SK-N-SH (cell line): ENCODE measurements around the gene LIPT1. TPM values are rescaled to one million over a fixed set of nuclear protein-coding genes. Genes with fewer than 3 reads are reported as not detected.

Experiments used
- CTCF ChIA-PET: fragments of 300-600, 350-600 bp; formaldehyde crosslinking; extraction: SDS; loops from one replicate; lab custom pipeline; 2021; lab: Yijun Ruan, JAX
- POLR2A ChIA-PET: fragments of 350-600 bp; sonication (Branson Sonifier 250); formaldehyde crosslinking; extraction: SDS; loops from one replicate; lab custom pipeline; 2020; ENCODE audit warnings: antibody characterized with exemption, inconsistent platforms; lab: Yijun Ruan, JAX
- DNase-seq: peaks from one replicate; pipeline ENCODE4 v3.0.0; 2012
- H2AFZ ChIP-seq: fragments of 200-600 bp; sonication (generic); 2 replicates; pipeline ENCODE4 v1.8.1; 2016; ENCODE audit warnings: antibody characterized with exemption, mild to moderate bottlenecking, low read depth
- H3F3A ChIP-seq: fragments of 200-600 bp; sonication (generic); replicated peaks from 2 replicates; pipeline ENCODE3; 2016; ENCODE audit warnings: antibody characterized with exemption, mild to moderate bottlenecking; ENCODE audit not compliant: insufficient read depth
- H3K27ac ChIP-seq, 2 experiments: fragments of 200-500 bp in 1 of 2; fragments of 200-600 bp in 1 of 2; sonication (Bioruptor generic) in 1 of 2; sonication (generic), shearing (Covaris generic) in 1 of 2; 2 replicates each; pipeline versions ENCODE4 v1.5.1 to v1.6.1; 2014 to 2016; ENCODE audit warnings: low read depth in 2 of 2, inconsistent platforms in 1 of 2, low read length in 1 of 2, mild to moderate bottlenecking in 1 of 2, mixed read lengths in 1 of 2
- H3K27me3 ChIP-seq: fragments of 200-600 bp; sonication (generic), shearing (Covaris generic); 2 replicates; pipeline ENCODE4 v1.6.1; 2016; ENCODE audit warnings: mixed run types; ENCODE audit not compliant: insufficient read depth
- H3K36me3 ChIP-seq, 2 experiments: fragments of 200-500 bp in 1 of 2; fragments of 200-600 bp in 1 of 2; sonication (Bioruptor generic) in 1 of 2; sonication (generic) in 1 of 2; replicated peaks in 1 of 2; 2 replicates each; pipeline versions ENCODE3 to v1.5.1; 2014 to 2016; ENCODE audit warnings: low read length in 1 of 2, mild to moderate bottlenecking in 1 of 2; ENCODE audit not compliant: insufficient read depth in 2 of 2, control insufficient read depth in 1 of 2
- H3K4me1 ChIP-seq, 2 experiments: fragments of 200-500 bp in 1 of 2; fragments of 200-600 bp in 1 of 2; sonication (Bioruptor generic) in 1 of 2; sonication (generic), shearing (Covaris generic) in 1 of 2; 2 replicates each; pipeline versions ENCODE4 v1.5.1 to v1.6.1; 2014 to 2016; ENCODE audit warnings: low read depth in 1 of 2, low read length in 1 of 2, mixed run types in 1 of 2; ENCODE audit not compliant: insufficient read depth in 2 of 2, control insufficient read depth in 1 of 2
- H3K4me2 ChIP-seq: fragments of 200-600 bp; sonication (generic), shearing (Covaris generic); 2 replicates; pipeline ENCODE4 v1.6.1; 2017; ENCODE audit warnings: mixed run types
- H3K4me3 ChIP-seq, 2 experiments: fragments of 200-500 bp in 1 of 2; fragments of 200-600 bp in 1 of 2; sonication (Bioruptor generic) in 1 of 2; sonication (generic), shearing (Covaris generic) in 1 of 2; 2 replicates each; pipeline versions ENCODE4 v1.5.1 to v1.8.1; 2014 to 2016; ENCODE audit warnings: low read depth in 2 of 2, inconsistent platforms in 1 of 2, low read length in 1 of 2, mild to moderate bottlenecking in 1 of 2, mixed read lengths in 1 of 2, moderate library complexity in 1 of 2
- H3K79me2 ChIP-seq: fragments of 200-600 bp; sonication (generic); 2 replicates; pipeline ENCODE4 v1.8.1; 2017; ENCODE audit warnings: mild to moderate bottlenecking; ENCODE audit not compliant: insufficient read depth
- H3K9ac ChIP-seq: fragments of 200-600 bp; sonication (generic); 2 replicates; pipeline ENCODE4 v1.6.1; 2017; ENCODE audit warnings: mixed run types
- H3K9me2 ChIP-seq: fragments of 200-600 bp; sonication (generic); 2 replicates; pipeline ENCODE4 v1.6.1; 2017; ENCODE audit warnings: mixed run types
- H3K9me3 ChIP-seq: fragments of 200-600 bp; sonication (generic); 2 replicates; pipeline ENCODE4 v1.6.1; 2017; ENCODE audit warnings: mixed run types, mild to moderate bottlenecking, moderate library complexity
- H4K20me1 ChIP-seq: fragments of 200-600 bp; sonication (generic); 2 replicates; pipeline ENCODE4 v1.6.1; 2017; ENCODE audit warnings: mild to moderate bottlenecking, mixed run types; ENCODE audit not compliant: insufficient read depth
- CHD2 ChIP-seq: fragments of 150-350 bp; IDR thresholded peaks from 2 replicates; pipeline ENCODE4 v1.6.1; 2018; ENCODE audit warnings: low read length; ENCODE audit not compliant: partially characterized antibody
- EP300 ChIP-seq, 2 experiments: IDR thresholded peaks; 2 replicates each; pipeline versions ENCODE4 v1.4.0 to v1.6.1; 2012; ENCODE audit warnings: borderline replicate concordance in 1 of 2, low read depth in 1 of 2, low read length in 1 of 2
- EZH2phosphoT487 ChIP-seq: fragments of 200-600 bp; sonication (generic); IDR thresholded peaks from 2 replicates; pipeline ENCODE4 v1.6.1; 2017; ENCODE audit warnings: low read depth, mixed run types, mild to moderate bottlenecking, antibody characterized with exemption, moderate library complexity, borderline replicate concordance
- FOXM1 ChIP-seq: IDR thresholded peaks from 2 replicates; pipeline ENCODE4 v1.4.0; 2012; ENCODE audit warnings: low read depth, mild to moderate bottlenecking
- NFIC ChIP-seq: IDR thresholded peaks from 2 replicates; pipeline ENCODE4 v1.4.0; 2012; ENCODE audit warnings: borderline replicate concordance
- NRF1 ChIP-seq: IDR thresholded peaks from 2 replicates; pipeline ENCODE4 v1.6.1; 2012; ENCODE audit warnings: low read depth, mild to moderate bottlenecking, low read length
- POLR2AphosphoS5 ChIP-seq: IDR thresholded peaks from 2 replicates; pipeline ENCODE4 v1.6.1; 2012; ENCODE audit warnings: low read depth, low read length
- RAD21 ChIP-seq: IDR thresholded peaks from 2 replicates; pipeline ENCODE4 v1.6.1; 2012; ENCODE audit warnings: mild to moderate bottlenecking, low read length
- RCOR1 ChIP-seq: fragments of 150-350 bp; IDR thresholded peaks from 2 replicates; pipeline ENCODE4 v1.6.1; 2017; ENCODE audit warnings: antibody characterized with exemption, low read length
- RXRA ChIP-seq: IDR thresholded peaks from 2 replicates; pipeline ENCODE4 v1.4.0; 2012; ENCODE audit warnings: low read depth, mild to moderate bottlenecking, borderline replicate concordance
- TAF1 ChIP-seq: IDR thresholded peaks from 2 replicates; pipeline ENCODE4 v1.6.1; 2012; ENCODE audit warnings: low read depth, mild to moderate bottlenecking, low read length, moderate library complexity, borderline replicate concordance
- TCF12 ChIP-seq: IDR thresholded peaks from 2 replicates; pipeline ENCODE4 v1.4.0; 2012
- YY1 ChIP-seq: IDR thresholded peaks from 2 replicates; pipeline ENCODE4 v1.4.0; 2012; ENCODE audit warnings: low read depth, mild to moderate bottlenecking
- WGBS: methylation state at CpG from one replicate; pipeline ENCODE4 v1.1.6; 2017; ENCODE audit warnings: low lambda C conversion rate; 5-methylcytosine and 5-hydroxymethylcytosine counted together
- polyA plus RNA-seq, 3 experiments: library from polyadenylated mRNA; depleted of rRNA; stranded (reverse); fragments of >200 nt; gene quantifications; 2 replicates each; pipeline ENCODE4 v1.2.3, GENCODE V29; 2012
- TF ChIP-seq, protein P1 (sequence below): fragments of 150-350 bp; IDR thresholded peaks from 2 replicates; pipeline ENCODE4 v1.6.1; 2017; ENCODE audit warnings: antibody characterized with exemption, low read length, low read depth, borderline replicate concordance
- TF ChIP-seq, protein P2 (sequence below): IDR thresholded peaks from 2 replicates; pipeline ENCODE4 v1.4.0; 2012; ENCODE audit warnings: low read depth
- TF ChIP-seq, protein P3 (sequence below): IDR thresholded peaks from 2 replicates; pipeline ENCODE4 v1.4.0; 2012; ENCODE audit warnings: low read depth, borderline replicate concordance
- TF ChIP-seq, protein P4 (sequence below): fragments of 200-600 bp; sonication (generic); IDR thresholded peaks from 2 replicates; pipeline ENCODE4 v1.6.1; 2017; ENCODE audit warnings: antibody characterized with exemption, mild to moderate bottlenecking, moderate library complexity
- TF ChIP-seq, protein P5 (sequence below): IDR thresholded peaks from 2 replicates; pipeline ENCODE4 v1.6.1; 2012; ENCODE audit warnings: mild to moderate bottlenecking, low read depth, low read length, moderate library complexity

The LIPT1 gene
- polyA plus RNA-seq, 1 of the 3 experiments (the other 2 are of a cell fraction), result 5.4 TPM

DNA sequence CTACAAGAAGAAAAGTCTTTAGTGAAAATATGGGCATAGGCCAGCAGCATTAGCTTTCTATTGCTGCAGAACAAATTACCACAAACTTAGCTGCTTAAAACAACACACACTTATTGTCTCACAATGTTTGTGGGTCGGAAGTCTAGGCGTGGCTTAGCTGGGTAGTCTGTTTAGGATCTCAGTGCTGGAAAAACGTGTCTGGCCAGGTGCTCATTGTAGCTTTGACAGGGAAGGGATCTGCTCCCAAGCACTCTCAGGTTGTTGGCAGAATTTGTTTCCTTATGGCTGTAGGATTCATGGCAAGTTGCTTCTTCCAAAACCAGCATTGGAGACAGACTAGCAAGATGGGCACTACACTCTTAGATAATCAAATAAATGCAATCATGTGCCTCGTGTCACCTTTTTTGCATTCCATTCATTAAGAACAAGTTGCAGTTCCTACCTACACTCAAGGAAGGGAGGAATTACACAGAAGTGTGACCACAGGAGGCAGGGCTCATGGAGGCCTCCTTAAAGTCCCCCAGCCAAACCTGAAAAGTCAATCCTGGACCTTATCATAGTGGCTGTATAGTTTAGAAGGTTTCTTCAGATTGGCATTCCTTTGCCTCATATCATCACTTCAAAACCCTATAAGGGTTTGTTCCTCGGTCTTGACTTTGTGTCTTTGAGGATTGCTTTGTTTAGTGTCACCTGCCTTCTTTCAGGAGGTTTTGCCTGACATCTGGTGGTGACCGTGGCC is 43.5 kb downstream of the LIPT1 start:
- H3F3A ChIP-seq, result no peaks in the 10 kb centered on the region
- H3K27me3 ChIP-seq, result no peaks in the 10 kb centered on the region
- no peak overlapping the region for H3K4me3 ChIP-seq
- ChIA-PET CTCF (interaction anchor here (1.5 kb wide), 1 partner anchor 18 kb away, joined by 4 read pairs; the partner anchor contains the start of genes MITD1 and MRPL30), POLR2A (no interaction called here)
- no peak overlapping the region for H2AFZ ChIP-seq
- no peak overlapping the region for H3K4me2 ChIP-seq
- H3K36me3 ChIP-seq, result peaks cover 31 to 41% of the 10 kb centered on the region in 2 experiments
- H3K79me2 ChIP-seq, result no peaks in the 10 kb centered on the region
- no peak overlapping the region for H3K9ac ChIP-seq
- H3K9me2 ChIP-seq, result no peaks in the 10 kb centered on the region
- H3K9me3 ChIP-seq, result no peaks in the 10 kb centered on the region
- H3K27ac ChIP-seq, result no peak overlapping the region
- WGBS, result 96% methylated on average over 6 of the region's 6 CpGs
- H4K20me1 ChIP-seq, result no peaks in the 10 kb centered on the region
- no peak for TF ChIP-seq RAD21
- TF ChIP-seq TCF12, result no peak
- no peak for TF ChIP-seq NRF1
- TF ChIP-seq NFIC, result no peak
- no peak for TF ChIP-seq EZH2phosphoT487
- TF ChIP-seq, protein P1, sequence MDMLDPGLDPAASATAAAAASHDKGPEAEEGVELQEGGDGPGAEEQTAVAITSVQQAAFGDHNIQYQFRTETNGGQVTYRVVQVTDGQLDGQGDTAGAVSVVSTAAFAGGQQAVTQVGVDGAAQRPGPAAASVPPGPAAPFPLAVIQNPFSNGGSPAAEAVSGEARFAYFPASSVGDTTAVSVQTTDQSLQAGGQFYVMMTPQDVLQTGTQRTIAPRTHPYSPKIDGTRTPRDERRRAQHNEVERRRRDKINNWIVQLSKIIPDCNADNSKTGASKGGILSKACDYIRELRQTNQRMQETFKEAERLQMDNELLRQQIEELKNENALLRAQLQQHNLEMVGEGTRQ, result no peak
- TF ChIP-seq RXRA, result no peak
- no peak for TF ChIP-seq YY1
- TF ChIP-seq POLR2AphosphoS5, result no peak
- TF ChIP-seq, protein P2, sequence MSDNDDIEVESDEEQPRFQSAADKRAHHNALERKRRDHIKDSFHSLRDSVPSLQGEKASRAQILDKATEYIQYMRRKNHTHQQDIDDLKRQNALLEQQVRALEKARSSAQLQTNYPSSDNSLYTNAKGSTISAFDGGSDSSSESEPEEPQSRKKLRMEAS, result no peak
- TF ChIP-seq, protein P3, sequence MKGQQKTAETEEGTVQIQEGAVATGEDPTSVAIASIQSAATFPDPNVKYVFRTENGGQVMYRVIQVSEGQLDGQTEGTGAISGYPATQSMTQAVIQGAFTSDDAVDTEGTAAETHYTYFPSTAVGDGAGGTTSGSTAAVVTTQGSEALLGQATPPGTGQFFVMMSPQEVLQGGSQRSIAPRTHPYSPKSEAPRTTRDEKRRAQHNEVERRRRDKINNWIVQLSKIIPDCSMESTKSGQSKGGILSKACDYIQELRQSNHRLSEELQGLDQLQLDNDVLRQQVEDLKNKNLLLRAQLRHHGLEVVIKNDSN, result no peak
- TF ChIP-seq FOXM1, result no peak
- TF ChIP-seq RCOR1, result no peak
- TF ChIP-seq TAF1, result no peak
- TF ChIP-seq, protein P4, sequence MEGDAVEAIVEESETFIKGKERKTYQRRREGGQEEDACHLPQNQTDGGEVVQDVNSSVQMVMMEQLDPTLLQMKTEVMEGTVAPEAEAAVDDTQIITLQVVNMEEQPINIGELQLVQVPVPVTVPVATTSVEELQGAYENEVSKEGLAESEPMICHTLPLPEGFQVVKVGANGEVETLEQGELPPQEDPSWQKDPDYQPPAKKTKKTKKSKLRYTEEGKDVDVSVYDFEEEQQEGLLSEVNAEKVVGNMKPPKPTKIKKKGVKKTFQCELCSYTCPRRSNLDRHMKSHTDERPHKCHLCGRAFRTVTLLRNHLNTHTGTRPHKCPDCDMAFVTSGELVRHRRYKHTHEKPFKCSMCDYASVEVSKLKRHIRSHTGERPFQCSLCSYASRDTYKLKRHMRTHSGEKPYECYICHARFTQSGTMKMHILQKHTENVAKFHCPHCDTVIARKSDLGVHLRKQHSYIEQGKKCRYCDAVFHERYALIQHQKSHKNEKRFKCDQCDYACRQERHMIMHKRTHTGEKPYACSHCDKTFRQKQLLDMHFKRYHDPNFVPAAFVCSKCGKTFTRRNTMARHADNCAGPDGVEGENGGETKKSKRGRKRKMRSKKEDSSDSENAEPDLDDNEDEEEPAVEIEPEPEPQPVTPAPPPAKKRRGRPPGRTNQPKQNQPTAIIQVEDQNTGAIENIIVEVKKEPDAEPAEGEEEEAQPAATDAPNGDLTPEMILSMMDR, result no peak
- TF ChIP-seq EP300 (IDR thresholded peaks at IDR 0.05; ENCODE audit: borderline replicate concordance in 1 of 2, low read depth in 1 of 2, low read length in 1 of 2), result no peak
- TF ChIP-seq, protein P5, sequence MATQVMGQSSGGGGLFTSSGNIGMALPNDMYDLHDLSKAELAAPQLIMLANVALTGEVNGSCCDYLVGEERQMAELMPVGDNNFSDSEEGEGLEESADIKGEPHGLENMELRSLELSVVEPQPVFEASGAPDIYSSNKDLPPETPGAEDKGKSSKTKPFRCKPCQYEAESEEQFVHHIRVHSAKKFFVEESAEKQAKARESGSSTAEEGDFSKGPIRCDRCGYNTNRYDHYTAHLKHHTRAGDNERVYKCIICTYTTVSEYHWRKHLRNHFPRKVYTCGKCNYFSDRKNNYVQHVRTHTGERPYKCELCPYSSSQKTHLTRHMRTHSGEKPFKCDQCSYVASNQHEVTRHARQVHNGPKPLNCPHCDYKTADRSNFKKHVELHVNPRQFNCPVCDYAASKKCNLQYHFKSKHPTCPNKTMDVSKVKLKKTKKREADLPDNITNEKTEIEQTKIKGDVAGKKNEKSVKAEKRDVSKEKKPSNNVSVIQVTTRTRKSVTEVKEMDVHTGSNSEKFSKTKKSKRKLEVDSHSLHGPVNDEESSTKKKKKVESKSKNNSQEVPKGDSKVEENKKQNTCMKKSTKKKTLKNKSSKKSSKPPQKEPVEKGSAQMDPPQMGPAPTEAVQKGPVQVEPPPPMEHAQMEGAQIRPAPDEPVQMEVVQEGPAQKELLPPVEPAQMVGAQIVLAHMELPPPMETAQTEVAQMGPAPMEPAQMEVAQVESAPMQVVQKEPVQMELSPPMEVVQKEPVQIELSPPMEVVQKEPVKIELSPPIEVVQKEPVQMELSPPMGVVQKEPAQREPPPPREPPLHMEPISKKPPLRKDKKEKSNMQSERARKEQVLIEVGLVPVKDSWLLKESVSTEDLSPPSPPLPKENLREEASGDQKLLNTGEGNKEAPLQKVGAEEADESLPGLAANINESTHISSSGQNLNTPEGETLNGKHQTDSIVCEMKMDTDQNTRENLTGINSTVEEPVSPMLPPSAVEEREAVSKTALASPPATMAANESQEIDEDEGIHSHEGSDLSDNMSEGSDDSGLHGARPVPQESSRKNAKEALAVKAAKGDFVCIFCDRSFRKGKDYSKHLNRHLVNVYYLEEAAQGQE, result no peak
- TF ChIP-seq CHD2, result no peak
- DNase-seq, result no peak
- H3K4me1 ChIP-seq, result no peaks in the 10 kb centered on the region
